A549 (cell line): ENCODE measurements around the gene CCDC33.

Source experiments
- CTCF ChIP-seq: fragments of >200 bp; sonication (Bioruptor Twin); formaldehyde crosslinking; IDR thresholded peaks from 3 replicates; pipeline ENCODE4 v1.5.1; 2016
- FOXS1 ChIP-seq: fragments of 250-450 bp; sonication (Bioruptor Pico); IDR thresholded peaks from 2 replicates; pipeline ENCODE4 v1.5.0; 2020; ENCODE audit warnings: mild to moderate bottlenecking, moderate library complexity
- MAFK ChIP-seq: fragments of 450-650 bp; IDR thresholded peaks from 2 replicates; pipeline ENCODE4 v1.6.1; 2014; ENCODE audit not compliant: partially characterized antibody
- PHF8 ChIP-seq: fragments of 200-600 bp; sonication (generic); IDR thresholded peaks from 2 replicates; pipeline ENCODE4 v1.6.1; 2016; ENCODE audit warnings: low read depth, mild to moderate bottlenecking, antibody characterized with exemption, moderate library complexity, borderline replicate concordance
- POLR2A ChIP-seq: IDR thresholded peaks from 2 replicates; pipeline ENCODE4 v1.6.1; 2012; ENCODE audit warnings: mild to moderate bottlenecking, low read length
- SMC3 ChIP-seq: fragments of >200 bp; sonication (Bioruptor Twin); formaldehyde crosslinking; IDR thresholded peaks from 3 replicates; pipeline ENCODE4 v1.6.1; 2018; ENCODE audit warnings: inconsistent platforms

- TF ChIP-seq PHF8 (no peak), POLR2A (no peak), CTCF (no peak), MAFK (no peak), FOXS1 (CRISPR knock-in tag) (no peak), SMC3 (no peak)
These were observed 90.6 kb downstream of the CCDC33 start for GRCh38 chr15:74326746-74327145.
